Activated CD8-positive, alpha-beta T cell treated with anti-CD3 and anti-CD28 coated beads for 36 hours (primary cell): ENCODE measurements around the gene CDKN2A. TPM values are rescaled to one million over a fixed set of nuclear protein-coding genes. Genes with fewer than 3 reads are reported as not detected.

Experiments
- ATAC-seq: fragments of 200-7000 bp; cut with Tn5 transposase; one replicate; pipeline ENCODE4 v1.10.0; 2021; ENCODE audit warnings: mild to moderate bottlenecking, moderate library complexity
- CTCF ChIA-PET: fragments of 350-600 bp; sonication (Branson Sonifier 250); formaldehyde crosslinking; loops from one replicate; lab custom pipeline; 2021; ENCODE audit warnings: antibody characterized with exemption; lab: Charles Lee
- POLR2A ChIA-PET: fragments of 350-600 bp; sonication (Branson Sonifier 250); formaldehyde crosslinking; loops from one replicate; lab custom pipeline; 2021; ENCODE audit warnings: antibody characterized with exemption; lab: Charles Lee
- DNase-seq: peaks from one replicate; pipeline ENCODE4 v3.0.0-alpha.2; 2020
- H3K27ac Mint-ChIP-seq: one replicate; pipeline ENCODE4 v1.8.0; 2021; ENCODE audit warnings: mild to moderate bottlenecking, mixed read lengths
- H3K27me3 Mint-ChIP-seq: one replicate; pipeline ENCODE4 v1.8.0; 2021; ENCODE audit warnings: mixed read lengths
- H3K36me3 Mint-ChIP-seq: one replicate; pipeline ENCODE4 v1.8.0; 2021; ENCODE audit warnings: low read depth, mixed read lengths
- H3K4me1 Mint-ChIP-seq: one replicate; pipeline ENCODE4 v1.8.0; 2021; ENCODE audit warnings: low read depth, mixed read lengths
- H3K4me3 Mint-ChIP-seq: one replicate; pipeline ENCODE4 v1.8.0; 2021; ENCODE audit warnings: mild to moderate bottlenecking, moderate library complexity, mixed read lengths
- H3K9me3 Mint-ChIP-seq: one replicate; pipeline ENCODE4 v1.8.0; 2021; ENCODE audit warnings: mixed read lengths
- CTCF ChIP-seq: fragments of 200-600 bp; IDR thresholded peaks from one replicate; pipeline ENCODE4 v1.8.0; 2022; ENCODE audit warnings: antibody characterized with exemption, mild to moderate bottlenecking
- intact Hi-C: fragments of 100-400 bp; cut with micrococcal nuclease; formaldehyde crosslinking; loops from one replicate; pipeline ENCODE4 v1.10.0; 2022
- total RNA-seq, 2 experiments: library from RNA; stranded (reverse); gene quantifications; one replicate each; pipeline ENCODE4 v1.2.3, GENCODE V29; 2021

Gene CDKN2A
- total RNA-seq, 2 experiments from 2014 or later, result 2.1 to 2.5 TPM

GRCh38 chr9:21968331-21969010 lies 25.7 kb downstream of the CDKN2A start:
- POLR2A ChIA-PET, result interaction anchor here (0.7 to 1.2 kb wide), 2 partner anchors 26 to 642 kb away, joined by 3 read pairs; partner anchors contain the start of genes CDKN2A and CDKN2B-AS1
- CTCF ChIA-PET, result interaction anchor here (1.0 to 3.0 kb wide), 5 partner anchors 22 to 279 kb away, joined by 3 to 23 read pairs (median 3); partner anchors contain the start of gene CDKN2B
- intact Hi-C loops, result loop anchor here (5.0 kb wide), 1 partner anchor 39 kb away; the partner anchor contains the start of gene CDKN2B
- DNase-seq (no peak), ATAC-seq (no peak)
- Mint-ChIP-seq H3K4me3 (no peak overlapping the region), H3K9me3 (peaks cover 13% of the 10 kb centered on the region), H3K27me3 (peaks cover 88% of the 10 kb centered on the region), H3K36me3 (peaks cover 15% of the 10 kb centered on the region), H3K4me1 (peaks cover 9% of the 10 kb centered on the region), H3K27ac (no peak overlapping the region)
- no peak for TF ChIP-seq CTCF

GRCh38 chr9:21967702-21968101 lies 26.5 kb downstream of the CDKN2A start:
- DNase-seq (no peak), ATAC-seq (no peak)
- no peak overlapping the region for H3K4me3 Mint-ChIP-seq
- no peak for TF ChIP-seq CTCF
- H3K27me3 Mint-ChIP-seq, result peaks cover 92% of the 10 kb centered on the region
- CTCF ChIA-PET, result interaction anchor here (1.0 to 3.0 kb wide), 4 partner anchors 40 to 279 kb away, joined by 3 to 23 read pairs (median 5); partner anchors contain the start of gene CDKN2B
- POLR2A ChIA-PET, result interaction anchor here (0.7 to 1.2 kb wide), 2 partner anchors 27 to 642 kb away, joined by 3 read pairs; partner anchors contain the start of genes CDKN2A and CDKN2B-AS1
- H3K9me3 Mint-ChIP-seq, result peaks cover 15% of the 10 kb centered on the region
- peaks cover 9% of the 10 kb centered on the region for H3K4me1 Mint-ChIP-seq
- H3K27ac Mint-ChIP-seq, result no peak overlapping the region
- peaks cover 15% of the 10 kb centered on the region for H3K36me3 Mint-ChIP-seq
- intact Hi-C loops, result loop anchor here (5.0 kb wide), 1 partner anchor 40 kb away; the partner anchor contains the start of gene CDKN2B

- DNase-seq (no peak), ATAC-seq (no peak)
- intact Hi-C loops, result loop anchor here (5.0 kb wide), 1 partner anchor 40 kb away; the partner anchor contains the start of gene CDKN2B
- H3K4me1 Mint-ChIP-seq, result peaks cover 9% of the 10 kb centered on the region
- TF ChIP-seq CTCF, result no peak
- peaks cover 15% of the 10 kb centered on the region for H3K36me3 Mint-ChIP-seq
- peaks cover 92% of the 10 kb centered on the region for H3K27me3 Mint-ChIP-seq
- POLR2A ChIA-PET, result interaction anchor here (1.2 kb wide), 1 partner anchor 27 kb away, joined by 3 read pairs; the partner anchor contains the start of genes CDKN2A and CDKN2B-AS1
- CTCF ChIA-PET, result interaction anchor here (1.0 to 3.0 kb wide), 3 partner anchors 41 to 280 kb away, joined by 3 to 23 read pairs (median 3); partner anchors contain the start of gene CDKN2B
- H3K9me3 Mint-ChIP-seq, result peaks cover 15% of the 10 kb centered on the region
- H3K27ac Mint-ChIP-seq, result no peak overlapping the region
- no peak overlapping the region for H3K4me3 Mint-ChIP-seq
These were observed 27.0 kb downstream of the CDKN2A start for GRCh38 chr9:21967169-21967568.

GRCh38 chr9:21966140-21966851 lies 27.9 kb downstream of the CDKN2A start:
- H3K27me3 Mint-ChIP-seq, result peaks cover 93% of the 10 kb centered on the region
- no peak overlapping the region for H3K4me3 Mint-ChIP-seq
- no peak overlapping the region for H3K27ac Mint-ChIP-seq
- H3K36me3 Mint-ChIP-seq, result peaks cover 15% of the 10 kb centered on the region
- DNase-seq, result no peak
- H3K4me1 Mint-ChIP-seq, result peaks cover 9% of the 10 kb centered on the region
- ATAC-seq, result no peak
- intact Hi-C loops, result loop anchor here (5.0 kb wide), 1 partner anchor 41 kb away; the partner anchor contains the start of gene CDKN2B
- ChIA-PET CTCF (interaction anchor here (0.9 to 1.2 kb wide), 2 partner anchors 42 to 487 kb away, joined by 3 to 5 read pairs; partner anchors contain the start of gene CDKN2B), POLR2A (no interaction called here)
- TF ChIP-seq CTCF, result no peak
- peaks cover 16% of the 10 kb centered on the region for H3K9me3 Mint-ChIP-seq
